Progenitor cell of endocrine pancreas (in vitro differentiated cells): ENCODE measurements around the gene TAS1R2. TPM values are rescaled to one million over a fixed set of nuclear protein-coding genes. Genes with fewer than 3 reads are reported as not detected.

ENCODE experiments used
- DNase-seq: peaks from one replicate; pipeline ENCODE4 v3.0.0; 2021; ENCODE audit warnings: low spot score; ENCODE audit not compliant: unreplicated experiment
- H3K27ac Mint-ChIP-seq: 2 replicates; pipeline ENCODE4 v1.8.0; 2021; ENCODE audit warnings: mild to moderate bottlenecking, moderate library complexity, mixed read lengths
- H3K27me3 Mint-ChIP-seq: 2 replicates; pipeline ENCODE4 v1.8.0; 2021; ENCODE audit warnings: mixed read lengths
- H3K36me3 Mint-ChIP-seq: 2 replicates; pipeline ENCODE4 v1.8.0; 2022; ENCODE audit warnings: mixed read lengths; ENCODE audit not compliant: insufficient read depth
- H3K4me1 Mint-ChIP-seq: 2 replicates; pipeline ENCODE4 v1.8.0; 2021; ENCODE audit warnings: low read depth, mixed read lengths
- H3K4me3 Mint-ChIP-seq: 2 replicates; pipeline ENCODE4 v1.8.0; 2021; ENCODE audit warnings: low read depth, mild to moderate bottlenecking, moderate library complexity, mixed read lengths
- H3K9me3 Mint-ChIP-seq: 2 replicates; pipeline ENCODE4 v1.8.0; 2021; ENCODE audit warnings: low read depth, mixed read lengths
- total RNA-seq: library from RNA; stranded (reverse); gene quantifications from 2 replicates; pipeline ENCODE4 v1.2.1, GENCODE V29; 2021
- TF ChIP-seq, protein P1 (sequence below): fragments of 200-600 bp; sonication (generic); IDR thresholded peaks from one replicate; pipeline ENCODE4 v1.5.0; 2021; ENCODE audit warnings: antibody characterized with exemption, mild to moderate bottlenecking; ENCODE audit not compliant: unreplicated experiment

The TAS1R2 gene
- total RNA-seq, 1 donor from 2014 or later: not detected

DNA sequence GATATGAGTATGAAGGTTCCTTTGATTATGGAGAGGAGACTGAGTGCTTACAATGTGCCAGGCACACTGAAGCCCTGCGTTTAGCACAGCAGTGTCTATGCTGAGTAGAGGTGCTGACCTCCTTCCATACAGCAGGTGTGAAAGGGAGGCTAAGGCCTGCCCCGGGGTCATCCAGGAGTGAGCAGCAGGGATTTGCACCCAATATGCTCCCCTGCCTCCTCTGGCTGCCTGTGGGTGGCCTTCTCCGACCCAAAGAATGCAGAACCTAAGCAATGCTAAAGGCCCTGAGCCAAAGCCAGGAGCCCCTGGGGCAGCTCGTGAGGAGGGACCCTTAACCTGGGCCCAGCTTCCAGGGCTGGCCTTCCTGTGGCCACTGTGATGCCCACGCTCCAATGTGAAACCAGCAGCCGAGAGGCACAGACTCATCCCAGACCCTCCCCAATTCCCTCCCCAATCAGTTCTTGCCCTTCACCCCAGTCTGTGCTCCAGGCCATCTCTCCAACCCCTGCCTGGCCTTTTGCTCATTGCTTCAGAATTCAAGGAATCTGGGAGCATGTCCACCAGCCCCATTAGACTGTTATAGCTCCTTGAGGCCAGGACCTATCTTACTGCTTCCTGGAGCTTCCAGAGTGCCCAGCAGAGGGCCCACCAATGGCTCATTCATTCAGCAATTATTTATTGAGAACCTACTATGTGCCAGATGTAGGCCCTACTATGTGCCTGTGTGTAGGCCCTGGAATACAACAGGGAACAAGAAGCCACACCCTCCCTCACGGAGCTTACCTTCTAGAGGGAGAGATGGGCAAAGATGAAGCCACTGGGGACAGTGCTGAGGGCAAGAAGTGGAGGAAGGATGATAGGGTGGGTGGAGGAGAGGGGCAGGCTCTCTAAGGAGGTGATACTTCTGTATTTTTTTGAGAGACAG is 53.3 kb downstream of the TAS1R2 start:
- H3K9me3 Mint-ChIP-seq: no peaks in the 10 kb centered on the region
- TF ChIP-seq, protein P1, sequence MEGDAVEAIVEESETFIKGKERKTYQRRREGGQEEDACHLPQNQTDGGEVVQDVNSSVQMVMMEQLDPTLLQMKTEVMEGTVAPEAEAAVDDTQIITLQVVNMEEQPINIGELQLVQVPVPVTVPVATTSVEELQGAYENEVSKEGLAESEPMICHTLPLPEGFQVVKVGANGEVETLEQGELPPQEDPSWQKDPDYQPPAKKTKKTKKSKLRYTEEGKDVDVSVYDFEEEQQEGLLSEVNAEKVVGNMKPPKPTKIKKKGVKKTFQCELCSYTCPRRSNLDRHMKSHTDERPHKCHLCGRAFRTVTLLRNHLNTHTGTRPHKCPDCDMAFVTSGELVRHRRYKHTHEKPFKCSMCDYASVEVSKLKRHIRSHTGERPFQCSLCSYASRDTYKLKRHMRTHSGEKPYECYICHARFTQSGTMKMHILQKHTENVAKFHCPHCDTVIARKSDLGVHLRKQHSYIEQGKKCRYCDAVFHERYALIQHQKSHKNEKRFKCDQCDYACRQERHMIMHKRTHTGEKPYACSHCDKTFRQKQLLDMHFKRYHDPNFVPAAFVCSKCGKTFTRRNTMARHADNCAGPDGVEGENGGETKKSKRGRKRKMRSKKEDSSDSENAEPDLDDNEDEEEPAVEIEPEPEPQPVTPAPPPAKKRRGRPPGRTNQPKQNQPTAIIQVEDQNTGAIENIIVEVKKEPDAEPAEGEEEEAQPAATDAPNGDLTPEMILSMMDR: no peak
- DNase-seq: no peak
- H3K4me3 Mint-ChIP-seq: no peak overlapping the region
- no peaks in the 10 kb centered on the region for H3K36me3 Mint-ChIP-seq
- H3K4me1 Mint-ChIP-seq: no peaks in the 10 kb centered on the region
- H3K27me3 Mint-ChIP-seq: peaks cover 38% of the 10 kb centered on the region
- no peak overlapping the region for H3K27ac Mint-ChIP-seq

DNA sequence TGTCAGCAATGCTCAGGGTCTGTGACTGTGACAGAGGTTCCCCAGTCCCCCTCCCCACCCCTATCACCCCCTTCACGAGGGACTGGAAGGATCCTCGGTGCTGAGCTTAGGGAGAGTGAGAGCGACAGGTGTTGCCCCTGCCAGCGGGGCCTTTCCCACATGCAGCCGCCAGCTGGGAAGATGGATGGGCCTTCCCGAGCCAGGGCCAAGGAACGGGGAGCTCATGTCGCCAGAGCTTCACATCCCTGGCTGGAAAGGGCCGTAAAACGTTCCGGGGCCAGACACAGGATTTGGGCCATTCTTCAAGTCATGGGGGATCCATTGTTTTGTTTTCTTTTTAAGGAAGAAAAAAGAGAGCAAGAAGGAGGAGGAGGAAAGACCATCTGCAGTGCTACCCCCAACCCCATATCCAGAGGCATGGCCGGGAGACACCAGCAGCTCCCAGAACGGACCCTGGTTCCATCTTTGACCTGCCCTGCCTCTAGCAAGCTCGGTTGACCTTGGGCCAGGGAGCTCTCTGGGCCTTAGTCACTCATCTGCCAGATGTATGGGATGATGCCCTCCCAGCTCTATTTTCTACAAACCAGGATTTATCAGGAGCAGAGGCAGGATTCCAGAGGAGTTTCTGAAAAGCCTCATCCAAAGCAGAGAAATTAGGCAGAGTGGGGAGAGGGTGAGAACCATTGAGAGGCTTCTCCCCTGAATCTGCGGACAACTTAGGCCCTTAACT is 54.1 kb downstream of the TAS1R2 start:
- no peaks in the 10 kb centered on the region for H3K4me1 Mint-ChIP-seq
- H3K27me3 Mint-ChIP-seq: peaks cover 31% of the 10 kb centered on the region
- no peaks in the 10 kb centered on the region for H3K36me3 Mint-ChIP-seq
- TF ChIP-seq, protein P1: no peak
- DNase-seq: no peak
- H3K27ac Mint-ChIP-seq: no peak overlapping the region
- no peak overlapping the region for H3K4me3 Mint-ChIP-seq
- no peaks in the 10 kb centered on the region for H3K9me3 Mint-ChIP-seq

DNA sequence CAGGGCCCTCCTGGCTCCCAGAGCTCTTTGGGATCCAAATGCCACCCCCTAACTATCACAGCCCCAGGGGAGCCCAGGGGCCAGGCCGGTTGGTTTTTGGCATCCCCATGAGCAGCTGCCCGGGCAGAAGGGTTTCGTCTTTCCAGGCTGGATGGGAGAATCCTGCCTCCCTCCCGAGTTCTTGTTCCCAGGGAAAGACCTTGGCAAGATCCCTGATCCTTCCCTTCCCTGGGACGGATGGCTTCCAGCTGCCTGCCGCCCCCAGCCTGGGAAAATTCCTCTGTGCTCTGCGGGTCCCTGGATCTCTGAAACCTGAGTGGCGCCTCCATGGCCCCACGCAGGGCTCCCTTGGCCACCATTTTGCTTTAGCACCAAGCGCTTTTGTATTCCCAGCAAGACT is 55.6 kb downstream of the TAS1R2 start:
- H3K27ac Mint-ChIP-seq: no peak overlapping the region
- TF ChIP-seq, protein P1: no peak
- H3K27me3 Mint-ChIP-seq: peaks cover 25% of the 10 kb centered on the region
- H3K9me3 Mint-ChIP-seq: no peaks in the 10 kb centered on the region
- DNase-seq: no peak
- H3K4me1 Mint-ChIP-seq: no peaks in the 10 kb centered on the region
- H3K4me3 Mint-ChIP-seq: no peak overlapping the region
- no peaks in the 10 kb centered on the region for H3K36me3 Mint-ChIP-seq

DNA sequence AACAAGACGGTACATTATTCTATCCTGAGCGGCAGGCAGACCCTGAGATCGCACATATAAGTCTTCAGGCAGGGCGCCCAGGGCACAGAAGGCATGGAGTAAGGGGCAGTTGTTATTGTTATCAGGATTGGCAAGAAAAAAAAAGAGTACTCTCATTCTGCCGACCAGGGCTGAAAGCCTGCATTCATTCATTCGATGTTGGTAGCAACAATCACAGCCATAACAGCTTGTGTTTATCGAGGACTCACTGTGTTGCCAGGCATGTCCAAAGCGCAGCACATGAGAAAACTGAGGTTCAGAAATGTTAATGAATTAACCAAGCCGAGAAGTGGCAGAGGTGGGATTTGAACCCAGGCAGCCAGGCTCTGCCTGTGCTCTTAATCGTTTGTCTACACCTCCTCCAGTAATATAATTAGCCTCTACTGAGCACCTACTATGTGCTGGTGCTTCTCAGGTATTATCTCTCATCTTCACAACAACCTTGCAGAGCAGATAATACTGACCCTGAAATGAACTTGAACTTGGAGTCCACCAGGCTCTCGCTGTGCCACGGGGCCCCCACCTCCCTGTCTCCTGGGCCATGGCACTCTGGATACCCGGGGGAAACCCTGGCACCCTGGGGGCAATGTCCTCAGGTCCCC is 56.2 kb downstream of the TAS1R2 start:
- H3K4me3 Mint-ChIP-seq: no peak overlapping the region
- no peaks in the 10 kb centered on the region for H3K4me1 Mint-ChIP-seq
- peaks cover 21% of the 10 kb centered on the region for H3K27me3 Mint-ChIP-seq
- no peak for DNase-seq
- H3K27ac Mint-ChIP-seq: no peak overlapping the region
- H3K9me3 Mint-ChIP-seq: no peaks in the 10 kb centered on the region
- H3K36me3 Mint-ChIP-seq: no peaks in the 10 kb centered on the region
- TF ChIP-seq, protein P1: no peak

DNA sequence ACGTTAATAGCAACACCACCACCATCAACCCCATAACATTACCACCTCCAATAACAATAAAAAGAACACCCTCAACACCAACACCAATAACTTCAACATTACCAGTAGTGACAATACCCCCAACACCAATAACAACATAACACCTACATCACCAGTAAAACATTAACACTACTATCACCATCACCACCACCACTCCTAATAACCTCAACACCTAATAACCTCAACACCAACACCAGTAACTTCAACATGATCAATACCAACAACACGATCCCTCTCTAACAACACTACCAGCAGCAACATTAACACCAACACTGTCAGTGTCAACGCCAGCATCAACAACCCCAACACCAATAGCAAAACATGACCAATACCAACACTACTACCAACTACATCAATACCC is 57.2 kb downstream of the TAS1R2 start:
- no peaks in the 10 kb centered on the region for H3K9me3 Mint-ChIP-seq
- peaks cover 16% of the 10 kb centered on the region for H3K27me3 Mint-ChIP-seq
- H3K27ac Mint-ChIP-seq: no peak overlapping the region
- TF ChIP-seq, protein P1: no peak
- H3K36me3 Mint-ChIP-seq: no peaks in the 10 kb centered on the region
- no peaks in the 10 kb centered on the region for H3K4me1 Mint-ChIP-seq
- no peak overlapping the region for H3K4me3 Mint-ChIP-seq
- DNase-seq: no peak
